HG03457 (cell line): Measurements from ENCODE around the gene GCDH.
"Not testable (repeated sequence)": the region's sequence is repeated elsewhere in the genome, so short reads cannot be mapped to it uniquely, and the experiment has no call there.

ENCODE experiments used
- ATAC-seq: cut with Tn5 transposase; IDR thresholded peaks from one replicate; pipeline ENCODE4 v1.9.1; 2021; ENCODE audit warnings: moderate number of reproducible peaks; ENCODE audit not compliant: unreplicated experiment

The GCDH gene

GRCh38 chr19:12872255-12872654 lies 18.7 kb upstream of the GCDH start:
- ATAC-seq, result no peak

GRCh38 chr19:12872941-12873890 lies 17.7 kb upstream of the GCDH start:
- ATAC-seq, result no peak

GRCh38 chr19:12873891-12874745 lies 16.8 kb upstream of the GCDH start:
- ATAC-seq, result no peak

- ATAC-seq, result no peak
Measured at GRCh38 chr19:12875086-12875485, 15.9 kb upstream of the GCDH start.

GRCh38 chr19:12880551-12881171 lies 10.3 kb upstream of the GCDH start:
- ATAC-seq, result no peak

- peak; percentile 42 for ATAC-seq
Measured at GRCh38 chr19:12881172-12881808, 9.7 kb upstream of the GCDH start, which contains the start of gene DNASE2. Gene DNASE2 (minus strand): TSS chr19:12881449. CDS start chr19:12881375, 74 bp downstream.

- ATAC-seq, result no peak
Measured at GRCh38 chr19:12882589-12882988, 8.4 kb upstream of the GCDH start.

- no peak for ATAC-seq
Measured at GRCh38 chr19:12884202-12884601, 6.8 kb upstream of the GCDH start.

- ATAC-seq, result no peak
Measured at GRCh38 chr19:12884627-12884925, 6.4 kb upstream of the GCDH start.

- ATAC-seq, result no peak
Measured at GRCh38 chr19:12884926-12885748, 5.8 kb upstream of the GCDH start.

- ATAC-seq, result no peak
Measured at GRCh38 chr19:12885749-12886650, 5.0 kb upstream of the GCDH start.

- no peak for ATAC-seq
Measured at GRCh38 chr19:12886651-12886968, 4.3 kb upstream of the GCDH start.

- no peak for ATAC-seq
Measured at GRCh38 chr19:12886969-12887747, 3.8 kb upstream of the GCDH start, which contains the start of gene KLF1. Gene KLF1 (minus strand): TSS chr19:12887201. CDS start chr19:12887140, 61 bp downstream.

GRCh38 chr19:12888006-12888603 lies 2.9 kb upstream of the GCDH start:
- no peak for ATAC-seq

- ATAC-seq, result not testable (repeated sequence)
Measured at GRCh38 chr19:12890299-12890786, 617 bp upstream of the GCDH start.

- ATAC-seq, result no peak
Measured at GRCh38 chr19:12891553-12892021, 627 bp downstream of the GCDH start.

- ATAC-seq, result no peak
Measured at GRCh38 chr19:12893582-12893981, 2.6 kb downstream of the GCDH start.

GRCh38 chr19:12896460-12896859 lies 5.5 kb downstream of the GCDH start:
- no peak for ATAC-seq
